Neural cell (in vitro differentiated cells): ENCODE data around the gene PDK2. TPM values are rescaled to one million over a fixed set of nuclear protein-coding genes. Genes with fewer than 3 reads are reported as not detected.

Source experiments
- H2AFZ ChIP-seq: fragments of 200-600, 300-800 bp; sonication (generic), shearing (Covaris generic); 2 replicates; pipeline ENCODE4 v1.6.0; 2014; ENCODE audit warnings: low read depth, mild to moderate bottlenecking, antibody characterized with exemption, low read length, moderate library complexity
- H3F3A ChIP-seq: fragments of 200-600 bp; shearing (Covaris generic); 2 replicates; pipeline ENCODE4 v1.6.1; 2016; ENCODE audit warnings: mild to moderate bottlenecking, moderate library complexity, mixed read lengths, antibody characterized with exemption, low read length; ENCODE audit not compliant: insufficient read depth, poor library complexity, severe bottlenecking
- H3K27ac ChIP-seq: fragments of 200-600, 300-800 bp; sonication (generic), shearing (Covaris generic); 2 replicates; pipeline ENCODE4 v1.5.1; 2014; ENCODE audit warnings: mild to moderate bottlenecking, low read length, moderate library complexity
- H3K27me3 ChIP-seq: fragments of 300-800, 200-600 bp; sonication (generic), shearing (Covaris generic); 2 replicates; pipeline ENCODE4 v1.6.0; 2014; ENCODE audit warnings: mild to moderate bottlenecking, low read depth, low read length, moderate library complexity; ENCODE audit not compliant: insufficient read depth
- H3K36me3 ChIP-seq: fragments of 300-800, 200-600 bp; sonication (generic), shearing (Covaris generic); 2 replicates; pipeline ENCODE4 v1.5.1; 2014; ENCODE audit warnings: mild to moderate bottlenecking, antibody characterized with exemption, low read length, moderate library complexity; ENCODE audit not compliant: insufficient read depth
- H3K4me2 ChIP-seq: fragments of 300-800, 200-600 bp; sonication (generic), shearing (Covaris generic); 2 replicates; pipeline ENCODE4 v1.6.0; 2014; ENCODE audit warnings: mild to moderate bottlenecking, low read length
- H3K4me3 ChIP-seq: fragments of 300-800, 200-600 bp; sonication (generic), shearing (Covaris generic); 2 replicates; pipeline ENCODE4 v1.5.1; 2014; ENCODE audit warnings: mild to moderate bottlenecking, low read length, moderate library complexity
- H3K79me2 ChIP-seq: fragments of 200-600 bp; shearing (Covaris generic); replicated peaks from 2 replicates; pipeline ENCODE4 v1.6.0; 2014; ENCODE audit warnings: mild to moderate bottlenecking, low read length, moderate library complexity; ENCODE audit not compliant: insufficient read depth
- H3K9ac ChIP-seq: fragments of 300-800, 200-600 bp; sonication (generic), shearing (Covaris generic); 2 replicates; pipeline ENCODE4 v1.6.1; 2016; ENCODE audit warnings: mild to moderate bottlenecking, low read length, mixed read lengths
- H3K9me2 ChIP-seq: fragments of 200-600 bp; shearing (Covaris generic); 2 replicates; pipeline ENCODE4 v1.6.1; 2016; ENCODE audit warnings: mild to moderate bottlenecking, low read length, mixed read lengths; ENCODE audit not compliant: insufficient read depth
- H3K9me3 ChIP-seq: fragments of 200-600, 300-800 bp; sonication (generic), shearing (Covaris generic); 2 replicates; pipeline ENCODE4 v1.6.1; 2016; ENCODE audit warnings: mild to moderate bottlenecking, mixed run types, low read length, moderate library complexity, mixed read lengths
- H4K20me1 ChIP-seq: fragments of 200-600 bp; shearing (Covaris generic); 2 replicates; pipeline ENCODE4 v1.6.1; 2016; ENCODE audit warnings: mild to moderate bottlenecking, mixed run types; ENCODE audit not compliant: insufficient read depth
- EP300 ChIP-seq: fragments of 450-650 bp; conservative IDR thresholded peaks from 2 replicates; pipeline ENCODE4 v1.6.1; 2014; ENCODE audit warnings: antibody characterized with exemption, mild to moderate bottlenecking, moderate library complexity; ENCODE audit not compliant: poor library complexity, severe bottlenecking
- EZH2 ChIP-seq: fragments of 200-600, 300-800 bp; shearing (Covaris generic), sonication (generic); IDR thresholded peaks from 2 replicates; pipeline ENCODE4 v1.6.1; 2014; ENCODE audit warnings: antibody characterized with exemption, low read length, borderline replicate concordance, mild to moderate bottlenecking; ENCODE audit not compliant: insufficient read depth, poor library complexity, severe bottlenecking
- MXI1 ChIP-seq: fragments of 450-650 bp; conservative IDR thresholded peaks from 2 replicates; pipeline ENCODE4 v1.6.1; 2014; ENCODE audit warnings: antibody characterized with exemption, mild to moderate bottlenecking; ENCODE audit not compliant: poor library complexity, severe bottlenecking
- POLR2AphosphoS5 ChIP-seq: IDR thresholded peaks from 2 replicates; pipeline ENCODE4 v1.6.1; 2012
- RAD21 ChIP-seq: fragments of 450-650 bp; conservative IDR thresholded peaks from 2 replicates; pipeline ENCODE4 v1.6.1; 2014; ENCODE audit warnings: antibody characterized with exemption, mild to moderate bottlenecking, moderate library complexity
- REST ChIP-seq: IDR thresholded peaks from 2 replicates; pipeline ENCODE4 v1.6.1; 2012; ENCODE audit warnings: borderline replicate concordance
- SMC3 ChIP-seq: fragments of 450-650 bp; conservative IDR thresholded peaks from 2 replicates; pipeline ENCODE4 v1.6.1; 2014; ENCODE audit warnings: antibody characterized with exemption, mild to moderate bottlenecking, moderate library complexity; ENCODE audit not compliant: poor library complexity
- TAF1 ChIP-seq: IDR thresholded peaks from 2 replicates; pipeline ENCODE4 v1.6.1; 2012; ENCODE audit warnings: low read depth
- polyA plus RNA-seq: library from polyadenylated mRNA; depleted of rRNA; stranded (reverse); fragments of >200 nt; gene quantifications from 2 replicates; pipeline ENCODE4 v1.2.3, GENCODE V29; 2014
- TF ChIP-seq, protein P1 (sequence below): fragments of 450-650 bp; IDR thresholded peaks from 2 replicates; pipeline ENCODE4 v1.5.1; 2014; ENCODE audit warnings: antibody characterized with exemption, mild to moderate bottlenecking, moderate library complexity; ENCODE audit not compliant: poor library complexity, severe bottlenecking

The PDK2 gene
- polyA plus RNA-seq, 1 donor from 2014 or later, result 36.2 TPM

DNA sequence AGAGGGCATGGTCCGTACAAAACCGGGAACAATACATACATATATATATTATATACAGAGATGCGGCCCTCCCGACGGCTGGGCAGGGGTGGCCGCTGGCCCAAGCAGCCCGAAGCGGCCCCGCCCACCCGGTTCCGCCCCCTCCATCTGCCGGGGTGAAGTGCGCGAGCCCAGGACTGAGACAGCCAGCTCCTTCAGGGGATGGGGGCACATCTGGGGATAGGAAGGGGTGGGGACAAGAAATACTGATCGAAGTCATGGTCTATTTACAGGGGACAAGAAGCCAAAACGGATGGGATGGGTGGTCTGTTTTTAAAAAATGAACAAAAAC is 38.6 kb downstream of the PDK2 start:
- Histone ChIP-seq H3K36me3 (peaks cover 3% of the 10 kb centered on the region), H3K9me3 (no peaks in the 10 kb centered on the region), H3F3A (no peaks in the 10 kb centered on the region), H2AFZ (no peak overlapping the region), H3K79me2 (peaks cover 3% of the 10 kb centered on the region), H4K20me1 (no peaks in the 10 kb centered on the region), H3K4me2 (no peak overlapping the region), H3K27me3 (no peaks in the 10 kb centered on the region), H3K4me3 (no peak overlapping the region), H3K9me2 (no peaks in the 10 kb centered on the region), H3K9ac (no peak overlapping the region), H3K27ac (no peak overlapping the region)
- TF ChIP-seq SMC3 (no peak), POLR2AphosphoS5 (no peak), EP300 (no peak), MXI1 (no peak), REST (no peak), RAD21 (no peak), EZH2 (no peak), TAF1 (no peak)
- TF ChIP-seq, protein P1, sequence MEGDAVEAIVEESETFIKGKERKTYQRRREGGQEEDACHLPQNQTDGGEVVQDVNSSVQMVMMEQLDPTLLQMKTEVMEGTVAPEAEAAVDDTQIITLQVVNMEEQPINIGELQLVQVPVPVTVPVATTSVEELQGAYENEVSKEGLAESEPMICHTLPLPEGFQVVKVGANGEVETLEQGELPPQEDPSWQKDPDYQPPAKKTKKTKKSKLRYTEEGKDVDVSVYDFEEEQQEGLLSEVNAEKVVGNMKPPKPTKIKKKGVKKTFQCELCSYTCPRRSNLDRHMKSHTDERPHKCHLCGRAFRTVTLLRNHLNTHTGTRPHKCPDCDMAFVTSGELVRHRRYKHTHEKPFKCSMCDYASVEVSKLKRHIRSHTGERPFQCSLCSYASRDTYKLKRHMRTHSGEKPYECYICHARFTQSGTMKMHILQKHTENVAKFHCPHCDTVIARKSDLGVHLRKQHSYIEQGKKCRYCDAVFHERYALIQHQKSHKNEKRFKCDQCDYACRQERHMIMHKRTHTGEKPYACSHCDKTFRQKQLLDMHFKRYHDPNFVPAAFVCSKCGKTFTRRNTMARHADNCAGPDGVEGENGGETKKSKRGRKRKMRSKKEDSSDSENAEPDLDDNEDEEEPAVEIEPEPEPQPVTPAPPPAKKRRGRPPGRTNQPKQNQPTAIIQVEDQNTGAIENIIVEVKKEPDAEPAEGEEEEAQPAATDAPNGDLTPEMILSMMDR, result no peak

- Histone ChIP-seq H3K4me2 (no peak overlapping the region), H2AFZ (no peak overlapping the region), H3K36me3 (peaks cover 8% of the 10 kb centered on the region), H3K79me2 (no peaks in the 10 kb centered on the region), H3K9ac (no peak overlapping the region), H3K27me3 (no peaks in the 10 kb centered on the region), H3K27ac (no peak overlapping the region), H3K9me3 (no peaks in the 10 kb centered on the region), H3K9me2 (no peaks in the 10 kb centered on the region), H3F3A (no peaks in the 10 kb centered on the region), H3K4me3 (no peak overlapping the region), H4K20me1 (no peaks in the 10 kb centered on the region)
- TF ChIP-seq EZH2 (no peak), MXI1 (no peak), POLR2AphosphoS5 (no peak), EP300 (no peak), SMC3 (no peak), REST (no peak), TAF1 (no peak), RAD21 (no peak)
- TF ChIP-seq, protein P1, result no peak
Observed at GRCh38 chr17:50134206-50135110, 39.3 kb downstream of the PDK2 start.
